Panc1 (cell line): ENCODE results near the gene TOP1.

ENCODE experiments used
- POLR2AphosphoS5 ChIP-seq: IDR thresholded peaks from 2 replicates; pipeline ENCODE4 v1.6.1; 2012; ENCODE audit warnings: mild to moderate bottlenecking, low read depth, low read length, moderate library complexity
- SIN3A ChIP-seq: IDR thresholded peaks from 2 replicates; pipeline ENCODE4 v1.6.1; 2012; ENCODE audit warnings: low read depth, mild to moderate bottlenecking, low read length, moderate library complexity, borderline replicate concordance; ENCODE audit not compliant: insufficient read depth
- TCF7L2 ChIP-seq: IDR thresholded peaks from 2 replicates; pipeline ENCODE4 v1.6.1; 2011; ENCODE audit warnings: mild to moderate bottlenecking, low read depth, low read length, inconsistent platforms
- TF ChIP-seq, protein P1 (sequence below): fragments of 450-650 bp; IDR thresholded peaks from 2 replicates; pipeline ENCODE4 v1.5.1; 2017; ENCODE audit warnings: mild to moderate bottlenecking
- TF ChIP-seq, protein P2 (sequence below), 2 experiments: IDR thresholded peaks; 2 replicates each; pipeline ENCODE4 v1.6.1; 2011 to 2012; ENCODE audit warnings: low read depth in 2 of 2, control low read depth in 1 of 2, low read length in 1 of 2, mild to moderate bottlenecking in 1 of 2, moderate library complexity in 1 of 2; ENCODE audit not compliant: insufficient read depth in 1 of 2

DNA sequence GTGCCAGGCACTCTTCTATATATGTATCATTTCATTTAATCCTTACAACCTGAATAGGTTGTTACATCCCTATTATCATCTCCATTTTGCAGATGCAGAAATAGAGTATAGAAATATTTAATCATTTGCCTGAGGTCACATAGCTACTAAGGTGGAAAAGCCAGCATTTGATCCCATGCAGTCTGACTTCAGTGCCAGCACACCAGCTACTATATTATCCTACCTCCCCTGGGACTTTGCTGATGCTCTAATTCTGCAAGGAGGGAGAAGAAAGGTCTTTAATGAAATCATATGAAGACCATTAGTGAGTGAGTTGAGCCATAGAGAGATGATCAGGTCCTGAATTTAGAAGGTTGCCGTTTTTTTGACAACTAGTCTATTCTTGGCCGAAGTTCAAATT lies 53.7 kb downstream of the TOP1 start:
- TF ChIP-seq, protein P1, sequence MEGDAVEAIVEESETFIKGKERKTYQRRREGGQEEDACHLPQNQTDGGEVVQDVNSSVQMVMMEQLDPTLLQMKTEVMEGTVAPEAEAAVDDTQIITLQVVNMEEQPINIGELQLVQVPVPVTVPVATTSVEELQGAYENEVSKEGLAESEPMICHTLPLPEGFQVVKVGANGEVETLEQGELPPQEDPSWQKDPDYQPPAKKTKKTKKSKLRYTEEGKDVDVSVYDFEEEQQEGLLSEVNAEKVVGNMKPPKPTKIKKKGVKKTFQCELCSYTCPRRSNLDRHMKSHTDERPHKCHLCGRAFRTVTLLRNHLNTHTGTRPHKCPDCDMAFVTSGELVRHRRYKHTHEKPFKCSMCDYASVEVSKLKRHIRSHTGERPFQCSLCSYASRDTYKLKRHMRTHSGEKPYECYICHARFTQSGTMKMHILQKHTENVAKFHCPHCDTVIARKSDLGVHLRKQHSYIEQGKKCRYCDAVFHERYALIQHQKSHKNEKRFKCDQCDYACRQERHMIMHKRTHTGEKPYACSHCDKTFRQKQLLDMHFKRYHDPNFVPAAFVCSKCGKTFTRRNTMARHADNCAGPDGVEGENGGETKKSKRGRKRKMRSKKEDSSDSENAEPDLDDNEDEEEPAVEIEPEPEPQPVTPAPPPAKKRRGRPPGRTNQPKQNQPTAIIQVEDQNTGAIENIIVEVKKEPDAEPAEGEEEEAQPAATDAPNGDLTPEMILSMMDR = no peak
- TF ChIP-seq POLR2AphosphoS5 = no peak
- no peak for TF ChIP-seq TCF7L2
- TF ChIP-seq, protein P2, sequence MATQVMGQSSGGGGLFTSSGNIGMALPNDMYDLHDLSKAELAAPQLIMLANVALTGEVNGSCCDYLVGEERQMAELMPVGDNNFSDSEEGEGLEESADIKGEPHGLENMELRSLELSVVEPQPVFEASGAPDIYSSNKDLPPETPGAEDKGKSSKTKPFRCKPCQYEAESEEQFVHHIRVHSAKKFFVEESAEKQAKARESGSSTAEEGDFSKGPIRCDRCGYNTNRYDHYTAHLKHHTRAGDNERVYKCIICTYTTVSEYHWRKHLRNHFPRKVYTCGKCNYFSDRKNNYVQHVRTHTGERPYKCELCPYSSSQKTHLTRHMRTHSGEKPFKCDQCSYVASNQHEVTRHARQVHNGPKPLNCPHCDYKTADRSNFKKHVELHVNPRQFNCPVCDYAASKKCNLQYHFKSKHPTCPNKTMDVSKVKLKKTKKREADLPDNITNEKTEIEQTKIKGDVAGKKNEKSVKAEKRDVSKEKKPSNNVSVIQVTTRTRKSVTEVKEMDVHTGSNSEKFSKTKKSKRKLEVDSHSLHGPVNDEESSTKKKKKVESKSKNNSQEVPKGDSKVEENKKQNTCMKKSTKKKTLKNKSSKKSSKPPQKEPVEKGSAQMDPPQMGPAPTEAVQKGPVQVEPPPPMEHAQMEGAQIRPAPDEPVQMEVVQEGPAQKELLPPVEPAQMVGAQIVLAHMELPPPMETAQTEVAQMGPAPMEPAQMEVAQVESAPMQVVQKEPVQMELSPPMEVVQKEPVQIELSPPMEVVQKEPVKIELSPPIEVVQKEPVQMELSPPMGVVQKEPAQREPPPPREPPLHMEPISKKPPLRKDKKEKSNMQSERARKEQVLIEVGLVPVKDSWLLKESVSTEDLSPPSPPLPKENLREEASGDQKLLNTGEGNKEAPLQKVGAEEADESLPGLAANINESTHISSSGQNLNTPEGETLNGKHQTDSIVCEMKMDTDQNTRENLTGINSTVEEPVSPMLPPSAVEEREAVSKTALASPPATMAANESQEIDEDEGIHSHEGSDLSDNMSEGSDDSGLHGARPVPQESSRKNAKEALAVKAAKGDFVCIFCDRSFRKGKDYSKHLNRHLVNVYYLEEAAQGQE (IDR thresholded peaks at IDR 0.05; ENCODE audit: insufficient read depth in 1 of 2, low read depth in 2 of 2, low read length in 1 of 2) = no peak
- TF ChIP-seq SIN3A = no peak
